Measurements from ENCODE around the gene KLF16. TPM values are rescaled to one million over a fixed set of nuclear protein-coding genes. Genes with fewer than 3 reads are reported as not detected.

Gene KLF16
- total RNA-seq, 4 donors from 2014 or later, result 4.6 to 8.4 (median 7.0) TPM

- no peak for DNase-seq (ENCODE audit: low spot score in 2 of 2)
- no peaks in the 10 kb centered on the region for H3K27me3 ChIP-seq
- TF ChIP-seq POLR2A (IDR thresholded peaks at IDR 0.05), result no peak
- TF ChIP-seq EP300 (IDR thresholded peaks at IDR 0.05), result no peak
- no peak for TF ChIP-seq CTCF (IDR thresholded peaks at IDR 0.05)
- no peak overlapping the region for H3K27ac ChIP-seq
- H3K4me1 ChIP-seq, result peaks cover 0 to 16% (median 5%) of the 10 kb centered on the region in 4 donors
- no peaks in the 10 kb centered on the region for H3K9me3 ChIP-seq
- H3K4me3 ChIP-seq, result no peak overlapping the region
- H3K36me3 ChIP-seq, result peaks cover 3 to 98% (median 53%) of the 10 kb centered on the region in 3 donors
- WGBS, 2 donors, result 89 to 100% methylated on average over 3 to 19 of the region's 19 CpGs
These were observed 41.2 kb downstream of the KLF16 start for GRCh38 chr19:1822210-1822609.

- H3K4me3 ChIP-seq, result no peak overlapping the region
- peaks cover 3 to 100% (median 66%) of the 10 kb centered on the region in 3 donors for H3K36me3 ChIP-seq
- no peaks in the 10 kb centered on the region for H3K9me3 ChIP-seq
- WGBS, 2 donors, result 79 to 80% methylated on average over 25 to 40 of the region's 43 CpGs
- no peaks in the 10 kb centered on the region for H3K4me1 ChIP-seq
- H3K27ac ChIP-seq, result no peak overlapping the region
- TF ChIP-seq EP300 (IDR thresholded peaks at IDR 0.05) (no peak), CTCF (IDR thresholded peaks at IDR 0.05) (no peak), POLR2A (IDR thresholded peaks at IDR 0.05) (no peak)
- H3K27me3 ChIP-seq, result no peaks in the 10 kb centered on the region
- DNase-seq (ENCODE audit: low spot score in 2 of 2), result no peak
These were observed 43.8 kb downstream of the KLF16 start for GRCh38 chr19:1819341-1820255.

- peaks cover 3 to 92% (median 65%) of the 10 kb centered on the region in 3 donors for H3K36me3 ChIP-seq
- no peak overlapping the region for H3K4me3 ChIP-seq
- 85% methylated on average over 13 to 30 of the region's 33 CpGs for WGBS, 2 donors
These were observed 44.7 kb downstream of the KLF16 start for GRCh38 chr19:1818549-1819195.

GRCh38 chr19:1817553-1818179 lies 45.7 kb downstream of the KLF16 start:
- H3K4me1 ChIP-seq, result peaks cover 3 to 12% (median 7%) of the 10 kb centered on the region in 4 donors
- no peak overlapping the region for H3K4me3 ChIP-seq
- TF ChIP-seq POLR2A (IDR thresholded peaks at IDR 0.05) (no peak), CTCF (IDR thresholded peaks at IDR 0.05) (no peak), EP300 (IDR thresholded peaks at IDR 0.05) (no peak)
- peaks cover 3 to 82% (median 58%) of the 10 kb centered on the region in 3 donors for H3K36me3 ChIP-seq
- no peak overlapping the region for H3K27ac ChIP-seq
- no peaks in the 10 kb centered on the region for H3K27me3 ChIP-seq
- WGBS, 2 donors, result 92 to 93% methylated on average over 12 to 24 of the region's 25 CpGs
- H3K9me3 ChIP-seq, result no peaks in the 10 kb centered on the region
- no peak for DNase-seq (ENCODE audit: low spot score in 2 of 2)

More at GRCh38 chr19:1818549-1819195, 44.7 kb downstream of the KLF16 start:
- DNase-seq (ENCODE audit: low spot score in 2 of 2), result no peak
- Histone ChIP-seq H3K27me3 (no peaks in the 10 kb centered on the region), H3K9me3 (no peaks in the 10 kb centered on the region), H3K4me1 (peaks cover 0 to 2% (median 0%) of the 10 kb centered on the region in 4 donors), H3K27ac (no peak overlapping the region)
- no peak for TF ChIP-seq EP300 (IDR thresholded peaks at IDR 0.05)
- TF ChIP-seq POLR2A (IDR thresholded peaks at IDR 0.05), result no peak
- TF ChIP-seq CTCF (IDR thresholded peaks at IDR 0.05), result no peak

Measured in tibial nerve (tissue), 4 donors.